Karpas-422 (cell line): Measurements from ENCODE around the gene CASD1. TPM values are rescaled to one million over a fixed set of nuclear protein-coding genes. Genes with fewer than 3 reads are reported as not detected.

Experiments used
- DNase-seq: peaks from one replicate; pipeline ENCODE4 v3.0.0-alpha.2; 2015
- H2AFZ ChIP-seq: fragments of 200-600 bp; sonication (generic); 2 replicates; pipeline ENCODE4 v1.6.1; 2014; ENCODE audit warnings: antibody characterized with exemption, low read length, mixed read lengths
- H3K27ac ChIP-seq: fragments of 200-600 bp; sonication (generic); 2 replicates; pipeline ENCODE4 v1.5.1; 2014; ENCODE audit warnings: mild to moderate bottlenecking, low read length, moderate library complexity
- H3K27me3 ChIP-seq: fragments of 200-600 bp; sonication (generic); 2 replicates; pipeline ENCODE4 v1.6.1; 2014; ENCODE audit warnings: low read length, mixed read lengths
- H3K36me3 ChIP-seq: fragments of 200-600 bp; sonication (generic); 2 replicates; pipeline ENCODE4 v1.6.1; 2014; ENCODE audit warnings: low read length, mixed read lengths; ENCODE audit not compliant: insufficient read depth
- H3K4me1 ChIP-seq: fragments of 200-600 bp; sonication (generic); 2 replicates; pipeline ENCODE4 v1.6.1; 2014; ENCODE audit warnings: mild to moderate bottlenecking, low read length, mixed read lengths
- H3K4me2 ChIP-seq: fragments of 200-600 bp; sonication (generic); 2 replicates; pipeline ENCODE4 v1.6.1; 2014; ENCODE audit warnings: low read length, low read depth, mild to moderate bottlenecking; ENCODE audit not compliant: poor library complexity, severe bottlenecking
- H3K4me3 ChIP-seq: fragments of 200-600 bp; sonication (generic); 2 replicates; pipeline ENCODE4 v1.5.1; 2014; ENCODE audit warnings: mild to moderate bottlenecking, antibody characterized with exemption, low read length, mixed read lengths
- H3K79me2 ChIP-seq: fragments of 200-600 bp; sonication (generic); 2 replicates; pipeline ENCODE4 v1.6.1; 2014; ENCODE audit warnings: mild to moderate bottlenecking, low read length, mixed read lengths
- H3K9ac ChIP-seq: fragments of 200-600 bp; sonication (generic); 2 replicates; pipeline ENCODE4 v1.6.0; 2014; ENCODE audit warnings: low read length
- H3K9me2 ChIP-seq: fragments of 200-600 bp; sonication (generic), shearing (Covaris generic); replicated peaks from 2 replicates; pipeline ENCODE4 v1.6.0; 2014; ENCODE audit warnings: mild to moderate bottlenecking, low read length, moderate library complexity; ENCODE audit not compliant: insufficient read depth
- H3K9me3 ChIP-seq: fragments of 300-700, 200-600 bp; sonication (generic); 2 replicates; pipeline ENCODE4 v1.6.1; 2014; ENCODE audit warnings: low read length, mixed read lengths
- H4K20me1 ChIP-seq: fragments of 200-600 bp; sonication (generic); 2 replicates; pipeline ENCODE4 v1.6.1; 2014; ENCODE audit warnings: mild to moderate bottlenecking, antibody characterized with exemption, low read length, low read depth; ENCODE audit not compliant: insufficient read depth
- small RNA-seq: library from RNA; depleted of rRNA; stranded (forward); fragments of <200 nt; gene quantifications from one replicate; pipeline ENCODE3, GENCODE V24; 2014
- total RNA-seq: library from RNA; depleted of rRNA; stranded (reverse); fragments of >200 nt; shearing (Covaris generic); gene quantifications from 2 replicates; pipeline ENCODE4 v1.2.3, GENCODE V29; 2014; ENCODE audit warnings: low replicate concordance; rRNA removed

The CASD1 gene
- total RNA-seq, 1 experiment from 2014 or later, result 56.6 TPM

- peak overlapping the region; percentile 45 for H3K9ac ChIP-seq
- no peaks in the 10 kb centered on the region for H3K9me2 ChIP-seq
- H3K4me3 ChIP-seq, result peak overlapping the region; percentile 55
- no peaks in the 10 kb centered on the region for H4K20me1 ChIP-seq
- H2AFZ ChIP-seq, result peak overlapping the region; percentile 77
- peak overlapping the region; percentile 76 for H3K4me2 ChIP-seq
- no peaks in the 10 kb centered on the region for H3K27me3 ChIP-seq
- H3K79me2 ChIP-seq, result no peaks in the 10 kb centered on the region
- peak; percentile 72 for DNase-seq
- H3K36me3 ChIP-seq, result no peaks in the 10 kb centered on the region
- H3K9me3 ChIP-seq, result no peaks in the 10 kb centered on the region
- peaks cover 22% of the 10 kb centered on the region for H3K4me1 ChIP-seq
- peak overlapping the region; percentile 70 for H3K27ac ChIP-seq
Measured at GRCh38 chr7:94591176-94591575, 81.6 kb downstream of the CASD1 start.

GRCh38 chr7:94594882-94595281 is 85.3 kb downstream of the CASD1 start:
- Histone ChIP-seq H4K20me1 (no peaks in the 10 kb centered on the region), H3K9me3 (no peaks in the 10 kb centered on the region), H3K9me2 (no peaks in the 10 kb centered on the region), H3K4me3 (no peak overlapping the region), H3K27me3 (no peaks in the 10 kb centered on the region), H2AFZ (no peak overlapping the region), H3K9ac (no peak overlapping the region), H3K4me1 (peaks cover 22% of the 10 kb centered on the region), H3K4me2 (no peak overlapping the region), H3K36me3 (no peaks in the 10 kb centered on the region), H3K27ac (no peak overlapping the region), H3K79me2 (no peaks in the 10 kb centered on the region)
- no peak for DNase-seq

DNA sequence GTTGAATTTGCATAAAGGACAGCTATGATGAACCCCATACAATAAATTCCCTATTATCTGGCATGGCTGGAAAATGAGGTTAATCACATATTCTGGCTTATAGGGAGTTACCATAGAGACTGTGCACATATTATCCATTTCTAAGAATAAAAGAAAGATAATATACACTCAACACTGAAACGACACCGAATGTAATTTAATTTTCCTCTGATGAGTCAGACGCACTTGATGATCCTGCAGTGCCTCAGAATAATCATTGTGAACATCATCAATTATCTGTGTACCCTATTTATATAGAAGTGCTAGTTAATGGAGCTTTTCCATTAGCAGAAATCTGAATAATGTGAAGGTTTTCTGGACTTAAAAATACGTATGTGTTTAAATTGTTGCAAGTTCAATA is 86.1 kb downstream of the CASD1 start:
- Histone ChIP-seq H3K9ac (no peak overlapping the region), H3K79me2 (no peaks in the 10 kb centered on the region)
- no peak for DNase-seq

GRCh38 chr7:94600267-94600666 is 90.7 kb downstream of the CASD1 start:
- Histone ChIP-seq H3K4me2 (no peak overlapping the region), H4K20me1 (no peaks in the 10 kb centered on the region), H2AFZ (no peak overlapping the region), H3K79me2 (no peaks in the 10 kb centered on the region), H3K27me3 (no peaks in the 10 kb centered on the region), H3K4me3 (no peak overlapping the region), H3K4me1 (no peaks in the 10 kb centered on the region; the same call in 1 of the 2 replicates), H3K36me3 (no peaks in the 10 kb centered on the region), H3K9me2 (no peaks in the 10 kb centered on the region), H3K9me3 (no peaks in the 10 kb centered on the region), H3K9ac (no peak overlapping the region), H3K27ac (no peak overlapping the region)
- DNase-seq, result no peak

More for the DNA sequence above, 86.1 kb downstream of the CASD1 start:
- H3K36me3 ChIP-seq, result no peaks in the 10 kb centered on the region
- H3K27ac ChIP-seq, result no peak overlapping the region
- H3K4me1 ChIP-seq, result peaks cover 16% of the 10 kb centered on the region
- H3K27me3 ChIP-seq, result no peaks in the 10 kb centered on the region
- H2AFZ ChIP-seq, result no peak overlapping the region
- no peak overlapping the region for H3K4me2 ChIP-seq
- no peak overlapping the region for H3K4me3 ChIP-seq
- no peaks in the 10 kb centered on the region for H3K9me2 ChIP-seq
- no peaks in the 10 kb centered on the region for H3K9me3 ChIP-seq
- H4K20me1 ChIP-seq, result no peaks in the 10 kb centered on the region

- Histone ChIP-seq H3K36me3 (no peaks in the 10 kb centered on the region), H3K27ac (no peak overlapping the region), H3K4me2 (no peak overlapping the region), H3K4me3 (no peak overlapping the region), H3K9me3 (no peaks in the 10 kb centered on the region), H4K20me1 (no peaks in the 10 kb centered on the region), H3K27me3 (no peaks in the 10 kb centered on the region), H3K9ac (no peak overlapping the region), H3K9me2 (no peaks in the 10 kb centered on the region), H2AFZ (no peak overlapping the region), H3K79me2 (0 out of 2 replicates have a peak, but pooled peaks cover 4% of the 10 kb centered on the region), H3K4me1 (no peaks in the 10 kb centered on the region; the same call in 1 of the 2 replicates)
- no peak for DNase-seq
Measured at GRCh38 chr7:94602181-94602580, 92.6 kb downstream of the CASD1 start.

DNA sequence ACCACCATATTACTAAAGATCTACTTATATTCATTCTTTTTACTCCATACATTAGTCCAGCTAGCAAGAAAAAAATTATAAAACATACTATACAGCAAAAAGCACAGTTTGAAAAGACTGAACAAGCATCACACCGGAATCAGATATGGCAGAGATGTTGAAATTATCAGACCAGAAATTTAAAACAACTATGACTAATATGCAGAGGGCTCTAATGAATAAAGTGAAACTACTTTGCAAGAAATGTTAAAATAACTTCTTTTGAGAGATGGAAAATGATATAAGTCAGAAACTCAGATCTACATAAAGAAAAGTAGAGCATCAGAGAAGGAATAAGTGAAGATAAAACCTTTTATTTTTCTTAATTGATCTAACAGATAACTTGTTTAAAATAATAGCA is 95.4 kb downstream of the CASD1 start:
- Histone ChIP-seq H4K20me1 (no peaks in the 10 kb centered on the region), H3K9me3 (no peaks in the 10 kb centered on the region), H3K79me2 (0 out of 2 replicates have a peak, but pooled peaks cover 4% of the 10 kb centered on the region), H2AFZ (no peak overlapping the region), H3K9ac (no peak overlapping the region), H3K27ac (no peak overlapping the region), H3K9me2 (no peaks in the 10 kb centered on the region), H3K4me1 (no peaks in the 10 kb centered on the region; the same call in 1 of the 2 replicates), H3K27me3 (no peaks in the 10 kb centered on the region), H3K36me3 (no peaks in the 10 kb centered on the region), H3K4me2 (no peak overlapping the region), H3K4me3 (no peak overlapping the region)
- no peak for DNase-seq

Small RNAs within 50 kb of the gene (small RNA-seq; reads per million reads assigned to genes)
- gene RNU6-1328P, result not detected

Other genes starting within 250 kb of the CASD1 start
- not detected in 2 replicates for gene COL1A2, start 114.9 kb upstream of the CASD1 start, total RNA-seq
- 26.4 and 39.8 TPM in 2 replicates for gene SGCE, start 146.3 kb downstream of the CASD1 start, total RNA-seq